ENCODE measurements around the gene SLC17A5.

DNA sequence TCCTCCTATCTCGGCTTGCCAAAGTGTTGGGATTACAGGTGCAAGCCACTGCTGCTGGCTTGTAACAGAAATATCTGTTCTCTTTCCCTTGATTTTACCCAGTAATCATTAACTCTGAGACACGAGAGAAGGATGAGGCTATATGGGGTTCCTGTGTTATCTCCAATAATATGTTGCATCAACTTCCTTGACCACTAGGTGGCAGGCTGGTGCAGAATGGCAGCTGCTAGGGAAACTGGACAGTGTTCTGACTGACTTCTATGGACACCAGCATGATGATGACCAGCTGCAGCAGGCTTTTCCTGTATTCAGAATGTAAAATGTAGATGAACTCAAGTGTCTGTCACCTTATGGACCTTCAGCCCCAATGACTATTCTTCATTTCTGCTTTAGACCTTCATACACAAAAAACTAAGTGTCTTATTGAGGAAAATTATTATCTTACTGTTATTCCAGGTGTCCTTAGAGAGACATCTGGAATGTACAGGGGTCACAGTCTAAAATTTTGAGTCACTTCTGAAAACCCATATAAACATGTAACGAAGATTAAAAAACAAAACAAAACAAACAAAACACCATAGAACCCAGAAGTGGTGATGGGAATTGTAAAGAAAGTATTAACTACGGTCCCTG is 21.8 kb upstream of the SLC17A5 start:
- TF ChIP-seq, protein P1, sequence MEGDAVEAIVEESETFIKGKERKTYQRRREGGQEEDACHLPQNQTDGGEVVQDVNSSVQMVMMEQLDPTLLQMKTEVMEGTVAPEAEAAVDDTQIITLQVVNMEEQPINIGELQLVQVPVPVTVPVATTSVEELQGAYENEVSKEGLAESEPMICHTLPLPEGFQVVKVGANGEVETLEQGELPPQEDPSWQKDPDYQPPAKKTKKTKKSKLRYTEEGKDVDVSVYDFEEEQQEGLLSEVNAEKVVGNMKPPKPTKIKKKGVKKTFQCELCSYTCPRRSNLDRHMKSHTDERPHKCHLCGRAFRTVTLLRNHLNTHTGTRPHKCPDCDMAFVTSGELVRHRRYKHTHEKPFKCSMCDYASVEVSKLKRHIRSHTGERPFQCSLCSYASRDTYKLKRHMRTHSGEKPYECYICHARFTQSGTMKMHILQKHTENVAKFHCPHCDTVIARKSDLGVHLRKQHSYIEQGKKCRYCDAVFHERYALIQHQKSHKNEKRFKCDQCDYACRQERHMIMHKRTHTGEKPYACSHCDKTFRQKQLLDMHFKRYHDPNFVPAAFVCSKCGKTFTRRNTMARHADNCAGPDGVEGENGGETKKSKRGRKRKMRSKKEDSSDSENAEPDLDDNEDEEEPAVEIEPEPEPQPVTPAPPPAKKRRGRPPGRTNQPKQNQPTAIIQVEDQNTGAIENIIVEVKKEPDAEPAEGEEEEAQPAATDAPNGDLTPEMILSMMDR (IDR thresholded peaks at IDR 0.05; ENCODE audit: low read length): peak; percentile 91
- no peak for TF ChIP-seq EZH2 (IDR thresholded peaks at IDR 0.05; ENCODE audit: borderline replicate concordance, low read length)

All from OCI-LY1 (cell line).